HG03175 (cell line): Measurements from ENCODE around the gene SMIM44.
"Not testable (repeated sequence)": the region's sequence is repeated elsewhere in the genome, so short reads cannot be mapped to it uniquely, and the experiment has no call there.

Experiments used
- ATAC-seq: cut with Tn5 transposase; IDR thresholded peaks from one replicate; pipeline ENCODE4 v1.9.1; 2021; ENCODE audit warnings: mild to moderate bottlenecking, moderate library complexity; ENCODE audit not compliant: unreplicated experiment

The SMIM44 gene

DNA sequence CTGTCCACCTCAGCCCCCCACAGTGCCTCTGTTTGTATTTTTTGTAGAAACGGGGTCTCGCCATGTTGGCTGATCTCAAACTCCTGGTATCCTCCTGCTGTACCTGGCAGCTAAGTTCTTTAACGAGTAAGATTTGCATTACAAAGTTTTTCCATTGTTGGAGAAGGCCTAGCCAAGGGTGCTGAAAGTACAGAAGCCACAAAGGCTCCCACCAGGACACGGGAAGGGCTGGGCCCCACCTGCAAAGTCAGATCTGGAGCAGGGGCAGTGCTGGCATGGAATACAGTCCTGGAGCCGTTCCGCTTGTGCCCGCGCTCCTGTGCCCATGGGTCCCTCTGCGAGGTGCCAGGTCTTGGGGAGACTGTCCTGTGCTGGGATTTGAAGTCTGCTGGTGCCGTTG lies 35.0 kb upstream of the SMIM44 start:
- no peak for ATAC-seq

DNA sequence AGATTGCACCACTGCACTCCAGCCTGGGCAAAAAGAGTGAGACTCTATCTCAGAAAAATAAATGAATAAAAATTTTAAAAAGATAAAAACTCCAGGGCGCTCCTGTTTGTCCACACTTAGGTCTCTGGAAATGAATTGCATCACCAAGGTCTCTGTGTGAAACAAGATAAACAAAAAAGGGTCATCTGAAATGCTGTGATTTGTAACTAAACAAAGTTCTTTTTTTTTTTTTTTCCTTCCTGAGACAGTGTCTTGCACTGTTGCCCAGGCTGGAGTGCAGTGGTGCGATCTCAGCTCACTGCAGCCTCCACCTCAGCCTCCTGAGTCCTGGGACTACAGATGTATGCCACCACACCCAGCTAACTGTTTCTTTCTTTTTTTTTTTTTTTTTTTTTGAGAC lies 34.4 kb upstream of the SMIM44 start:
- no peak for ATAC-seq

DNA sequence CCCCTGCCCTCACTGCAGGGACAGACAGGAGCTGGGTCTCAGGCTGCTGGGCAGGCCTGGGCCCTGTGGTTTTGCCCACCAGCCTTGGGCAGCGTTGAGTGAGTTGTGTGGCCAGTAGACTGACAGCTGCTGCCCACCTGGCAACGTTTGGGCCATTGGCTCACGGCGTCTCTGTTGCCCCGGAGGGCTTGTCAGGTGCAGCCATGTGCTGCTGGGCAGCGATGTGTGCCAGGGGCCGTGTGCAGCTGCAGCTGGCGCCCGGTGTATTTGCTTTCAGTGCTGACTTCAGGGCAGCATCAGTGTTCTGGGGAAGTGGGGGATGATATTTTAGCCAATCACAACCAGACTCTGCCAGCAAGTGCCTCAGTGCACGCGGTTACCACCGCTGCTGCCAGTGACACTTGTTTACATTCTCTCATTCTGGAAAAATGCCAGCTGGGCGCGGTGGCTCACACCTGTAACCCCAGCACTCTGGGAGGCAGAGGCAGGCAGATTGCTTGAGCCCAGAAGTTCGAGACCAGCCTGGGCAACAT lies 33.5 kb upstream of the SMIM44 start:
- ATAC-seq: no peak

DNA sequence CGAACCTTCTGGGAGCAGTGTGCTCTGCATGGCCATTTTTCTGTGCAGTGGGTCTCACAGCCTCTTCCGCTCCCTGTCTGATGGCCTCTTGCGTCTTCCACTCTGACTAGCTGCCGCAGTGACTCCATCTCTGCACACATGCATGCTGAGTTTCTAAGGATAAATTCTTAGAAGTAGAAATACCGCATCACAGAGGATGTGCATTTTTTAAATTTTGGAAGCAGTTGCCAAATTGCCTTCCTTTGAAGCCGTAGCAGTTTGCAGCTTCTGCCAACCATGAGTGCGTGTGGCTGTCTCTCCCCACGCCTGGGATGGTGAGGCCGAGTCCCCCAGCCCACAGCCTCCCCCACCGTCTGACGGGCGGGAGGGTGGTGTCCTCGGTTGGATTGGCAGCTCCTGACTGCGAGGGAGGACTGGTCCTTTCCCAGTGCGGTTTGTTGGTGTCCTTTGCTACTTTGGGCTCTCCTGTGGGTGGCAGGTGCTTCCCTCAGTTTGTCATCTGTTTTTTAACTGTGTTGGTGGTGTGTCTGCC lies 32.7 kb upstream of the SMIM44 start:
- no peak for ATAC-seq

DNA sequence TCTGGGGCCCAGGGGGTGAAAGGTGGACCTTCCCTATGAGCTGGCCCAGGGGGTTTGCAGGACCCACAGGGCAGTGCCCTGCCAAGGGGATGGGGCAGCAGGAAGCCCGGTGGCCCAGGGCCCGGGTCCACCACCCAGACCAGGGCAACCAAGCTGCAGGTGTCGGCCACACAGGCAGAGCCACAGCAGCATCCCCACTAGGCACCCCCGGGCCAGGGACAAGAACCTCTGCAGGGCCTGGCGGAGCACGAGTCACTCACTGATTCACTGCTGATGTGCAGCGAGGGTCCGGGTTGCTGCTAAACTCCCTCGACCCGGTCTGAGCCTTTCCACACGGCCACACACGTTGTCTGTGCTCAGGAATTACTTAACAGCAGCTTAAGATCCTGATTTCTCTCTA lies 31.7 kb upstream of the SMIM44 start:
- no peak for ATAC-seq

DNA sequence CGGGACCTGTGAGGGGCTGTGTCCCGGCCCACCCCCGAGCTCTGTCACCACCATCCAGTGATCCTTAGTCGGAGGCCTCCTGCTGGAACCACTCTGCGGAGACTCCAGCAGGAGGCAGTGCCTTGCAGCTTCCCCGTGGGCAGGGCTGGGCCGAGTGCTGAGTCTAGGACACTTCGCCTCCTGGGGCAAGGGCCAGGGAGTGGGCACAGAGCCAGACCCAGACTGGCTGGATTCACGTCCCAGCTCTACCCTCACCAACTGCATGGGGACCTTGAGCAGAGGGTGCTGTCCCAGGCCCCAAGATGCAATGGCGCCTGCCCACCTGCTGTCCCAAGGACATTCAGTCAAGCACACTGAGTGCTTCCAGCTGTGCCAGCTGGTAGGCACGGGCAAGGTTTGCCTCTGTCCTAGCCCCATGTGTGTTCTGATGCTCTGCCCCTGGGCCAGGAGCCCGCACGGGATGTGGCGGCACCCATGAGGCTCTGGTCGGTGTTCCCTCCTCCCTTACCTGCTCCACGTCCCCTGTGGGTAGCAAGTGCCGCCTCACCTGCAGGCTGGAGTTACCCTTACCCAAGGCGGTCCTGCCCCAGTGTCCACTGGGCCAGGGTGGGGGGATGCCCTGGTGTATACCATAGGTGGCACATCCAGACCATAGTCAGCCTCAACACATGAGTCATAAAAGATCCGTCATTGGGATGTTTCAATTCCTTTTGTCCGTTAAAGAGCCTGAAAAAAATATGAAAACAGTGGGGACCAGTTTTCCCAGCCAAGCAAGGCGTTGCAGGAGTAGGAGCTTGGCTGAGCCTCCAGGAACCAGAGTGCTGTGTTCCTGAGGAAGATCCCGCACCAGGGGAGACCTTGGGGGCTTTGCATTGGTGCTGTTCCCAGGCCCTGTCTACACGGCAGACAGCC lies 30.2 kb upstream of the SMIM44 start:
- ATAC-seq: no peak

DNA sequence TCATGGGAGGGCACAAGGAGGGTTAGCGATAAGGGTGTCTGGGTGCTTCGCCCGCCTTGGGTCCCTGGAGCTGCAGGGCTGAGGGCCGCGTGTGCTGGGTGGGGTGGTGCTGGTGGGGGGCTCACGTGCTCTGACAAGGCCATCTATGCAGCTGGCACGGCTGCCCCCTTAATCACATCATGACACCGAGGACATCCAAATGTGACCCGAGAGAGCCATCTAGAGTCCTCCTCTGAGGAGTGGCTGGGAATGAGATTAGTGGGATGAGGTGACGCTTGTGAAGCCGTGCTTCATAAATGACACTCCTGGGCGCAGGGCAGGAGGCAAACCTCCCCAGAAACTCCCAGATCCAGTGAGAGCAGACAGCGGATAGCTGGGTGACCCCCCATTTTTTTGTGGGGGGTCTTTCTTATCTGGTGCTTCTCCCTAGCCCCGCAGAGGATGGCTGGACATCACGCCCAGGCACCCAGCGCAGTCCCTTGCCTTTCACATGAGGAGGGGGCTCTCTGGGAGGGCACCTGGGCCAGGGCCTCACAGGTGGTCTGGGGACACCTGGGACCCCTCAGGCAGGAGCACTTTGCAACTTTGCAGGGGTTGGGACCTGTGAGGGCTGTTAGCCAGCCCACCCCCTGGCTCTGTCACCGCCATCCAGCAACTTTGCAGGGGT lies 29.5 kb upstream of the SMIM44 start:
- ATAC-seq: no peak

DNA sequence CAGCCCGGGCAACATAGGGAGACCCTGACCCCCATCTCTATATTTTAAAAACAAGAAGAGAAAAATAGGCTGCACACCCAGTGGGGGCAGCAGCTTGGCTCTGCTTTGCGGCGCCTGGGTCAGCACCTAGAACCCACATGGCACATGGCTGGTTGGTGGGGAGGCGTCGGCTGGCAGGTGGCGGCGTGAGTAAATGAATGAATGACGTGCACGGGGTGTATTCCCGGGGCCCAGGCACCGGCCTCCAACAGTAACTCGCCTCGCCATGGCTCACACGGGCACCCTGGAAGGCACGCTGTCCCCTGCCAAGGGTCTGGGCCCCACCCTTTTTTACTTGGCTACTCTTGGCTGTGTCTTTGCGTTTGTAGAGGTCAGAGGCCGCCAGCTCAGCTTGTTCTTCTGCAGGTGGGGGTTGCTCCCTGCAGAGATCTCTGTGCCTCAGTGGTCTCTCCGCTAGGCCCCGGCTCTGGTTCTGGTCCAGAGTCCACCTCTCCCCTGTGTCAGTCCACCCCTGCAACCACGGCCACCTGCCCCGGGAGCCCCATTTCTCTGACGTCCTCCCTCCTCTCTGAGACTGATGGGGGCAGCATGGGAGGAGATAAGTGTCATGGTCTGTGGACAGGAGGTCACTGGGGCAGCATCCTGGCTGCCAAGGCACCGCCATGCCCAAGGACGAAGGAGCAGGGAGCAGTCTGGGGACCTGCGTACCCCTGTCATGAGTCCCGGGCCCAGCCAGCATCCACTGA lies 28.4 kb upstream of the SMIM44 start:
- no peak for ATAC-seq

DNA sequence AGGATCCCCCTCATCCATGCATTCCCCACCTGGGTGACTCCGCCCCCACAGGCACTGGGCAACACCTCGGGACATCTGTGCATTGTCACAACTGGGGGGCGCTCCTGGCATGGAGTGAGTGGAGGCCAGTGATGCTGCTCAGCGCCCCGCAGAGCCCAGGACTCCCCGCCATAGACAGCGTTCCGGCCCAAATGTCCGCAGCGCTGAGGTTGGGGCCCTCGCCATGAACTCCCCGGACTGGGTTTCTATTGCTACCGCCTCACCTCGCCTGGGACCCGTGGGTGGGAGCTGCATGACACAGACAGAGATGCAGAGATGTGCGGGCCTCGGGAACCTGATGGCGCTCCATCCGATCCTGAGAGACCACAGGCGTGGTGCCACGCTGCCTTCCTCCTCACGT lies 27.5 kb upstream of the SMIM44 start:
- no peak for ATAC-seq

DNA sequence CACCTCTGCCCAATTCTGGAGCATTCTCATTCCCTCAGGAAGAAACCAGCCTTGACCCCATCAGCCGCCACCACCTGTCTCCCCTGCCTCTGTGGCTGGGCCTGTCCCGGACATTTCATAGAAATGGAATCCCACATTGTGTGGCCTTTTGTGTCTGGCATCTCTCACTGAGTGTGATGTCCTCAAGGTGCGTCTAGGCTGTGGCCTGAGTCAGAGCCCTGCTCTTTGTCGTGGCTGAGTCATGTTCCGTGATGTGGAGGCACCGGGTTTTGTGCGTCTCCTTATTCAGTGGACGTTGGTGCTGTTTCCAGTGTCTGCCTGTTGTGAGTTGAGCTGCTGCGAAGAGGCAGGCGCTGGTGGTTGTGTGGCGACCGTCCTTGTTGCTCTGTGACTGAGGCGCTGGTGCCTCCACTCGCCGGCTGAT lies 26.3 kb upstream of the SMIM44 start:
- no peak for ATAC-seq

DNA sequence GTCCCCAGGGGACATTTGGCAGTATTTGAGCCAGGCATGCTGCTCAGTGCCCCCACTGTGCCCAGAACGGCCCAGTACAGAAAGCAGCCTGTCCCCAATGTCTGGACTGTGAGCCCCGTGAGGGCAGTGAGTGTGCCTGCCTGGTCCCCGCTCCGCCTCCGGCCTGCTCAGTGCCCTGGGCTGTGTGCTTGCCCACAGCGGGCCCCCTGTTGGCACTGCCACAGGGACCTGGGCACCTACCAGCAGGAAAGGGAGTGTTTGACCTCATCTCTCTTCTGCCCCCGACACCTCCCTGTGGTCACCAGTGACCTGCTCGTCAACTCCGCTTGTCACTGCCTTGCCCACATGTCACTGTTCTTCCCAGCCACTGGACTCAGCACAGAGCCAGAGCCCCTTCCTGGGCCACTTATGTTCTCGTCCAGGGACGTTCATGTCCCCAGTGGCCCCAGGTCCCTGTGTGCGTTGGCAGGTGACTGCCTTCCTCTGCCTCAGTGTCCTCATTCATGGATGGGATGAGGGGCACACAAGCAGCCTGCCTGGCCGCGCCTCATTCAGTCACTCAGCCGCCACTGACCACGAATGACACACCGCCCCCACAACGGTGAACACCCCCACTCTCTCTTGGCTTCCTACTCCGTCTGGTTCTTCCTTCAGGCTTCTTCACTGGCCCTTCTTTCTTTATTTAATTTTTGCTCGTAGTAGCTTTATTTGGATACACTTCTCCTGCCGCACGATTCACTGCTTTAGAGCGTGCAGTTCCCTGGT lies 25.7 kb upstream of the SMIM44 start:
- ATAC-seq: no peak

DNA sequence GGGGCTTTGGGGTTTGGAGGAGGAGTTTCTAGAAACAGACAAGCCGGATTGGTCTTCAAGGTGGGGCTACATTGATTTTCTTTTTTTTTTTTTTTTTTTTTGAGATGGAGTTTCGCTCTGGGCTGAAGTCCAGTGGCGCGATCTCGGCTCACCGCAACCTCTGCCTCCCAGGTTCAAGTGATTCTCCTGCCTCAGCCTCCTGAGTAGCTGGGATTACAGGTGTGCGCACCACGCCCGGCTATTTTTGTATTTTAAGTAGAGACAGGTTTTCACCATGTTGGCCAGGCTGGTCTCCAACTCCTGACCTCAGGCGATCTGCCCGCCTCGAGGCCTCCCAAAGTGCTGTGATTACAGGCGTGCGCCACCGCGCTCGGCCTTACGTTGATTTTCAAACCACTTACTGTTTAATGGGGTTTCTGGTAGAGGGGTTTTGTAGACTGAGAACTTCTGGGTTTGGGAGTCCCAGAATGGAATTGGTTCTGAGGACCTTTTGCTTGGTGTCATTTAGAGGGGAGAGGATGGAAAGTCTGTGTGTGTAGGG lies 24.9 kb upstream of the SMIM44 start:
- not testable (repeated sequence) for ATAC-seq

DNA sequence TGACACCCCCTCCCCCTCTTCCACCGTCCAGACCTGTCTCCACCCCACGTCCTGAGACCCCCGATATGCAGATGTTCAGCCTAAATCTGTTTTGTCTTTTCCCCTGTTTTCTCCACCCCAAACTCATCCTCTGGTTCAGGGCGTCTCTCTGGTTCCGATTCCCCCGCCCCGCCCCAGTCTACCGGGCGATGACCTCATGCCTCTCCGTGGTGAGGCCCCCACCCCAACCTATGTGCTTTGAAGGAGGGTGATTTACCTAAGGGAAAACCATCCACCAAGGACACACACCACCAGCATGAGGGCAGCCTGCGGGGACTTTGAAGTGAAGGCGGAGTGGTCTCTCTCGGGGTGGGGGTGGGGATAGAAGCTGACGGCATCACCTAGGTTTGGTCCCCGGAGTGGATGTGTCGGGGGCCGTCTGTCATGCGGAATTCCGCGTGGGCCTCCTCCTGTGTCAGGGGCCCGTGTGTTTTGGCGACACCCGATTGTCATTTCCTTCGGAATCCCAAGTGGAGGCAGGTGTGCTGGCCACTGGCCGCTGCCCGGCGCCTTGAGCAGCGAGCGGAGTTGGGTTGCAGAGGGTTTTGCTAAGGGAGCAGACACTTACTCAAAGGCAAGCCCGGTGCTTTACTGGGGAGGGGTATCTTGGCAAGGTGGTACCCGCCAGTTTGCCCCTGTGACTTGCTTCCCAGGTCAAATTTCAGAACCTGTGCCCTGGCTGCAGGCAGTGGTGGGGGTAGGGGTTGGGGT lies 24.3 kb upstream of the SMIM44 start:
- no peak for ATAC-seq

DNA sequence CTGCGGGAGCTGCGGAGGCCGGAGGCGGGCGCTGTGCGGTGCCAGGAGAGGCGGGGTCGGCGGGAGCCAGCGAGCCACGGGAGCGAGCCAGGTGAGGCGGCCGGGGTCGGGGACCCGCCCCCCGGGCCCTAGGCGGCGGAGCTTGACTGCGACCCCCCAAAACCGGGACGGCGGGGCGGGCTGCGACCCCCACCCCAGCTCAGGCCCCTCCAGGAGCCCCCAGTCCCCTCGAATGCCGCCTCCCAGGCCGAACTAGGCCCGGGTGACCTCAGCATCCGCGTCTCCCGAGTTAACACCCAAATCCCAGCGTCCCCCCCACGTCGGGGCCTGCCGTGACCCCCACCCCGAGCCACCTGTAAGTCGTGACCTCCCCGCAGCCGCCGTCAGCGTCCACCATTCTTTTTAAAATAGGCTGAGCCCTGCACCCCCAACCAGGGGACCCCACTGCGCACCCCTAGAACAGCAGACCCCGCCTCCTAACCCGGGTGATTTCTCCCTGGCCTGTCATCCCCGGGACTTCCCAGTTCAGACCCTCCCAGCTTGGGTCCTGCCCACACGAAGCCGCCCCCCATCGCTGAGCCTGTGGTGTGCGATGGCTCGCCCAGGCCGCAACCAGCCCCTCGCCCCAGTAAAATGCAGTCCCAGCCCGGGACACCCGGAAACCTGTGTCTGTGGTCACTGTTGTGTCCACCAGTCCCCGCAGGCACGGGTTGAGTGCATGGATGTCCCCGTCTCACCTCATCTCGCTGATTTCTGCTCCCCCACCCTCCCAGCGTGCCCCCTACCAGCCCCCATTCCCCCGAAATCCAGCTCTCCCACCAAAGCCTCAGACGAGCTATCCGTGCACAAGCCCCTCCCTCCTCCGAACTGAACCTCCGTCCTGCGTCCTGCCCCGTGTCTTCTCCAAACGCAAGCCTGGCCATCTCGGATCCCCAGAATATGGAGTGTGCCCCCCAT lies 23.4 kb upstream of the SMIM44 start:
- ATAC-seq: no peak

DNA sequence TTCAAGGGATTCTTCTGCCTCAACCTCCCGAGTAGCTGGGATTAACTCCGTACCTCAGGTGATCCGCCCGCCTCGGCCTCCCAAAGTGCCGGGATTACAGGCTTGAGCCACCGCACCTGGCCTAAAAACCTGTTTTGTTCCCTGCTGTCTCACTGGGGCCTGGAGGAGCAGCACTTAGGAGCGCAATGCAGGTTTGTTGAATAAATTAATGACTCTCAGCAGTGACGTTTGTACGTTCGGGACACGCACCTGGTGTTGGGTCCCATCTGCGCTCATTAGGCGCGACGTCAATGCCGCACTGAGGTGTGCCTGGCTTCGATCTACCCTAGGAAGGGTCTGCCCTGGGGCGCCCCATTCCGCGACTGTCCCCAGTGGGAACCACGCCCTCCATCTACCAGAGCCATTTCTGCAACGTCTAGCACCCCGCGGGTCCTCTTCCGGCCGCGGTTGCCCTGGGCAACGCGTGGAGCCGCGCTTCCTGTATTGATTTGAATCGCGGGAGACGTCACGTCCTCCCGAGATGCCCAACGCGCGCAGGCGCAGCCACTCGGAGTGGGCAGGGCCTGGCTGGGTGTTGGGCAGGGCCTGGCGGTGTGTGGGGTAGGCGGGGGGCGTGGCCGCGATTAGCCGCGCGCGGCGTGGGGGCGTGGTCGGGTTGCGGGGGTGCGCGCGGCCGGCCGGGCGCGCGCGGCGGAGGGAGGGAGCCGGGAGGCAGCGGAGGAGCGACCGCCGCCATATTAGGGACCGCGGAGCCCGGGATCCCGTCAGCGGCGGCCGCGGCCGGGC lies 22.6 kb upstream of the SMIM44 start, which contains the start of gene FZR1:
FZR1 (plus strand) TSS at position 714 of the 786 bp plus-strand sequence. CDS start 16,679 bp downstream, outside the sequence.
- ATAC-seq: peak; percentile 94

DNA sequence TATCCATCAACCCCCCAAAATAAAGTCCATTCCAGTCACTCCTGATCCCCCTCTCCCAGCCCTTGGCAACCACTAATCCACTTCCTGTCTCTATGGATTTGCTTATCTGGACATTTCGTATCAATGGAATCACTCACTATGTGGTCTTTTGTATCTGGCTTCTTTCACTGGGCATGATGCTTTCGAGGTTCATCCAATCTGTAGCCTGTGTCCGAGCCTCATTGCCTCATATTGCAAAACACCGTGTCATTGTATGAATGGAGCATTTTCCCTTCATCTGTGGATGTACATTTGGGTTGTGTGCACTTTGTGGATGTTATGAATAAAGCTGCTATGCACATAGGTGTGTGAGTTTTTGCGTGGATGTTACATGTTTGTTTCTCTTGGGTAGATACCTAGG lies 21.5 kb upstream of the SMIM44 start:
- no peak for ATAC-seq

DNA sequence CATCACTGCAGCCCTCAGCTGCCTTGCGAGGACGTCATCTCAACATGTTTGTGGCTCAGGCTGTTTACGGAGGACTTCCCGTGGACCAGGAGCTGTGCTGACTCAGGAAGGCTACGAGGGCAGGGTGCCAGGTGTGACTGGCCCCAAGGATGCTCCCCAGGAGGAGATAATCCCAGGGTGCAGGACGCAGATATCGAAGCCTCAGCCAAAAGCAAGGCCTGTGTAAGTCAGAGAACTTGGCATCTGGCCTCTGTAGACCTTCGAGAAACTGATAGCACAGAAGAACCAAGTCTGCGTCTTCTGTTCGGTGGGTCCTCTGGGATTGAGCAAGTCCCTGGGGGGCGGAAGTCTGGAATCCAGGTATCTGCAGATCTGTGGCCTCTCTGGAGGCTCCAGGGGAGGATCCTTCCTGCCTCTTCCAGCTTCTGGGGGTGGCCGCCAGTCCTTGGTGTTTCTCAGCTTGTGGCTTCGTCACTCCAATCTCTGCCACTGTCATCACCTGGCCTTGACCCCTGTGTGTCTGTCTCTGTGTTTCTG lies 19.9 kb upstream of the SMIM44 start:
- ATAC-seq: no peak
